NCI-H1436 (cell line): ENCODE data around the gene PURB.
A peak's percentile ranks its signal among the peaks of the same experiment; 100 is the strongest.
"Not testable (repeated sequence)": the region's sequence is repeated elsewhere in the genome, so short reads cannot be mapped to it uniquely, and the experiment has no call there.

Source experiments
- DNase-seq: peaks from one replicate; lab custom pipeline; 2025; lab: John Stamatoyannopoulos, UW

The PURB gene

DNA sequence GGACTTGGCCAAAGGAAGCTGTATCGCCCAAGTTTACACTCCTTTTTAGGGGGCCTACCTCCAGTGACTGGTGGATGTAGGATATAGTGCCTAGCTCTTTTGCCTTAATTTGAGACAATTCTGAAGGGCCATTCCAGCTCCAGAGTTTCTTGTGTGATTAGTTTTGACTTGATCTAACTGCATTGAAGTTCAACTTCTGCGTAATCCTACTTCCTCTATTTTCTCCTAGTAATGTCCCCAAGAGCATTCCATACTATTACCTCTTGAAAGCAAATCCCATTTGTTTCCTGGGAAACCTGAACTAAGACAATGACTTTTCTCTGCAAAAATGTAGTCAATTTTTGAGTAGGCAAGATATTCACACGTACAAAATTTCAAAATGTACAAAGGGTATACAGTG, 32.7 kb downstream of the PURB start:
- no peak for DNase-seq

DNA sequence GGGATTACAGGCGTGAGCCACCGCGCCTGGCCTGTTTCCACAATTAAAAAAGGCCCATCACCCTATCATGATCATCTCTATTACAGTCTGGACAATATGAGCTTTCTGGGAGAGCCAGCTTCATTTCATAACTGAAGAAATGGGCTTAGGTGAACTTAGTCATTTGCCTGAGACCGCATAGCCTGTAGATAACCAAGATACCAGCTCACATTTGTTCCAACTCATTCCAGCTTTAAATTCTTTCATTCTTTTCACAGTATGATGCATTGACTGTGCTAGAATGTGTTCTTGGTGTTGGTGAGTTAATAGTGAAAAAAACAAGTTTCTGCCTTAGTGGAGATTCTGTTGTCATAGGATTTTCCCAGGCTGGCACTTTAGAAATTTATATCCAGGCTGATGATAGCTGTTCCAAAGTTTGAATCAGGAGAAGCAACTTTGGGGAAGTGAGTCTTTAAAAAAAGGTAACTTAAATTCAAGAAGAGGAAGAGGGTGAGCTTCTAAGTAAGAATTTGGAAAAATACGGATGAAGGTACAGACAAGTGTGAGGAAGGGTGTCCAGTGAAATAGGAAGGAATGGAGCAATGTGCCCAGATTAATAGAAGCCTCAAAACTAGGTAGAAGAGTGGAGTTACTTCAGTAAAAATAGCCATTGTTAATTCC, 35.3 kb downstream of the PURB start:
- DNase-seq = no peak

DNA sequence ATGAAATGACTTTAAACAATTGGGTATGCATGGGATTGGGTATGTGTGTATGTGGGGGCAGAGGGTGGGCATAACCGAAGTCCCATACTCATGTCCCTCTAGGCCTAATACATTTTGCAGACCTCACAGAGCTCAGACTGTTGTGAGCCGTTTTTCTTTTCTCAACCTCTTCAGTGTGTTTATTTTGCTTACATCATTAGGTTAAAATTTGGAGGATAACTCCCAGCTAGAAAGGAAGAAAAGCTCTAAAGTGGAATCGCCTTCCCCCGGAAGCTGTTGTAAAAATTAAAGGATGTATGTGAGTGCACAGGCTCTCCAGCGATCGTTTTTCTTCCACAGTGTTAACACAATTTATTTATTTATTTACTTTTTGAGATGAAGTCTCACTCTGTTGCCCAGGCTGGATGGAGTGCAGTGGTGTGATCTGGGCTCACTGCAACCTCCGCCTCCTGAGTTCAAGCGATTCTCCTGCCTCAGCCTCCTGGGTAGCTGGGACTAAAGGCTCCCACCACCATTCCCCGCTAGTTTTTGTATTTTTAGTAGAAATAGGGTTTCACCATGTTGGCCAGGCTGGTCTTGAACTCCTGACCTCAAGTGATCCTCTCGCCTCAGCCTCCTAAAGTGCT, 36.0 kb downstream of the PURB start:
- DNase-seq = peak; percentile 14

DNA sequence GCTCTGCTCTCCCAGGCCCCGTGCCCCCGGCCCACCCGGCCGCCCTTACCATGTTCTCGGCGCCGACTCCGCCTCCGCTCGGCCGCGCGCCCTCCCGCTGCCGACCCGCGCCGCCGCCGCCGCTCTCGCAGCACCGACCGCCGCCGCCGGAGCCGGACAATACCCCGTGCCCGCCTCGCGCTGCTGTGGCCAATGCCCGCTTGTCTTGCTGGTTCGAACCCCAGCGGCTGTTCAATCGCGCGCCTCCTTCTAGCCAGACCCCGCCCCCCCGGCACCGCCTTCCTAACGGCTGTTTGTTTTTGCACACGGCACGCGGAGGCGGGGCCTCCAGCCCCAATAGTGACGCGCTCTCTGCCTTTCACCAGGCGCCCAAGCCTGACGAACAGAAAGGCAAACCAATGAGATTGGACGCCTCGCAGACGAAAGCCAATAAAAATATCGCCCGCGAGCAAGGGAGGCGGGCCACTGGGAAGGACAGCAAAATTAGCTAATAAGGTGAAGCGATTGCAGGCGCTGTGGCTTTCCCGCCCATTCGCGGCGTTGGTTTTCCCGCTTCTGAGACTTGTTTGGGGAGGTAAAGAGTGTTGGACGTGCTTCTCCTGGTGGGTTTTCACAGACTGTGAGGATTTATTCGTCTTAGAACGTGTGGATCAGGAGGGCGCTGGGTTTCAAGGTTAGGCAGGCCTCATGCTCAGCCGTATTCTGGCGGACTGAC, 37.3 kb downstream of the PURB start, which contains the start of gene H2AZ2:
Gene H2AZ2, minus strand, starts transcription at position 168 of the 715 bp plus-strand sequence. Its CDS starts 116 bp downstream, at position 52.
- peak; percentile 99 for DNase-seq

DNA sequence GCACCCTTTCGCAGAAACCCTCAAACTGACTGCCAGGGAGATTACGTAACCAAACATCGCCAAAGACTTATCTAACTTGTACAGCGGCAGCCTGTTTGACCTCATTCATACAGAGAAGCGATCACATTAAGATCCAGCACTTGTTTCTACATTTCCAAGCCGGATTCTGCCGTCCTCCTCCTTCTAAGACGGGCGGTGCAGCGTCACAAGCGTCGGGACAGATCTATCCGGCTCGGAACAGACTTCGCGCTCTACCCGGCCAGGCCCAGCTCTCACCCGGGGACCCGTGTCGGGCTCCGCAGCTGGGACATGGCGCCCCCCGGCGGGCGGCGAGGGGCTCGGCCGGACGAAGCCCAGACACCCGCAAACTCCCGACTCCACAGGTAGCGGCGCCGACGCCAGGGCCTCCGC, 37.8 kb downstream of the PURB start:
- peak; percentile 84 for DNase-seq

DNA sequence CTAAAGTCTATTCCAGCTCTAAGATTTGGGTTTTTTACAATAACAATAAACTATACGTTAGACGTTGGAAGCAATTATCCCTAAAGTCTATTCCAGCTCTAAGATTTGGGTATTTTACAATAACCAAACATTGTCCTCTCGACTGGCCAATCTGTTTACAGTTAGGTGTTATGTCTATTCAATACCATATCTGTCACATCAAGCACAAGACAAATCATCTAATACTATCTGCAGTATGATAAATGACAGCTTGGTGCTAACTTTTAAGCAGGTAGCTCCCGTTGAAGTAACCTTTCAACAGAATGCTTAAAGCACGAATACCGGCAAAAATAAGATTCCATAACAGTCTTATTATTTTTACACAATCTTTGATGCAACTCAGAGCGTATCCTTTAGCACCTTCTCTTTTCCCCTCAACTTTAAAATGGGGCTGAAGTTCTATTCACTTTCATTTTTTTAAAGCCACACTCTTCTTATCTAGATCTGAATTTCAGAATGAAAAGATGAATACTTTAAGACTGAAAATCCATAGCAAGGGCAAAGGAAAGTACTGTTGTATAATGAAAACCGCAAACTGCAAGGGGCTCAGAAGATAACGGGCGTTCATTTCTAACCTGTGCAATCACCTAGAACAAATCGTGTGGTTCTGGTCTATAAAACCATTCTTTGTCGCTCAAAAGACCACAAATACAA, 38.4 kb downstream of the PURB start:
- no peak for DNase-seq

DNA sequence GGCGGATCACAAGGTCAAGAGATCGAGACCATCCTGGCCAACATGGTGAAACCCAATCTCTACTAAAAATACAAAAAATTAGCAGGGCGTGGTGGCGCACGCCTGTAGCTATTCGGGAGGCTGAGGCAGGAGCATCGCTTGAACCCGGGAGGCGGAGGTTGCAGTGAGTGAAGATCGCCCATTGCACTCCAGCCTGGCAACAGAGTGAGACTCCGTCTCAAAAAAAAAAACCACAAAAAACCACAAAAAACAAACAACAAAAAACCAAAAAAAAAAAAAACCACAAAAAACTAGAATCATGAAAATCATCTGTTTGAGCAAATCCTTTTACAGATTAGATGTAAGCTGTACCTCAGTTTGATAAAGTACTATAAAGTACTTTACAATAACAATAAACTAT, 38.9 kb downstream of the PURB start:
- not testable (repeated sequence) for DNase-seq

DNA sequence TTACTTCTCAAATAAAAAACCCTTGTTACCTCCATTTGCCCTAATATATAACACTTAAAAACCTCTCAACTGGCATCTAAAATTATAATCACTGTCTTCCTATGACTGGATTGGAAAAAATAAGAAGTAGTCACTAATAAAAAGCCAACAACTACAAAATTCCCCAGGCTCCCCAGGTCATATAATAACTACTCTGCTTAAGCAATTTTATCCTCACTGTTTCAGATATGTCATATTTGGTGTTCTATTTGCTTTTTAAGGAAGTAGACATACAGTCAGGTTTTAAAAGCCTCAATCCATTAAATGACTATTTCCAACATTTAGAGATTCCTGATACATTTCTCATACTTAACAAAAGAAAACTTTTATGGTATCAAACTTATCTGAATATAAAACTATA, 39.9 kb downstream of the PURB start:
- DNase-seq = no peak

DNA sequence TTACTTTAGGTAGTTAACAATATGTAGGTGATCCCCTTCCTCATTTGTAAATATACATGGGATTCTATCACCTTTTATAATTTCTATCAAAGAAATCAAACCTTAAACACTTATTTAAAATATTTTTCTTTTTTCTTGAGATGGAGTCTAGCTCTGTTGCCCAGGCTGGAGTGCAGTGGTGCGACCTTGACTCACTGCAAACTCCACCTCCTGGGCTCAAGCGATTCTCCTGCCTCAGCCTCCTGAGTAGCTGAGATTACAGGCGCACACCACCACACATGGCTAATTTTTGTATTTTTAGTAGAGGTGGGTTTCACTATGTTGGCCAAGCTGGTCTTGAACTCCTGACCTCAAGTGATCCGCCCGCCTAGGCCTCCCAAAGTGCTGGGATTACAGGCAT, 41.9 kb downstream of the PURB start:
- DNase-seq = not testable (repeated sequence)

DNA sequence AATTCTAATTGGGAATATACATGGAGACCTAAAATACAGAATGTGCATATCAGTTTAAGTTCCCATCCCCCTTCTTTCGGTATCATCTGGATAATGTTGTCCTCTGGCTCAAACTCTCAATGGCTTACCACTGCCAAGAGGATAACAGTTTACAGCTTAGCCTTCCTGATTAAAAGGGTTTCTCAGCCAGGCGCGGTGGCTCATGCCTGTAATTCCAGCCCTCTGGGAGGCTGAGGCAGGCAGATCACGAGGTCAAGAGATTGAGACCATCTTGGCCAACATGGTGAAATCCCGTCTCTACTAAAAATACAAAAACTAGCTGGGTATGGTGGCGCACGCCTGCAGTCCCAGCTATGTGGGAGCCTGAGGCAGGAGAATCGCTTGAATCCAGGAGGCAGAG, 42.7 kb downstream of the PURB start:
- DNase-seq = not testable (repeated sequence)

DNA sequence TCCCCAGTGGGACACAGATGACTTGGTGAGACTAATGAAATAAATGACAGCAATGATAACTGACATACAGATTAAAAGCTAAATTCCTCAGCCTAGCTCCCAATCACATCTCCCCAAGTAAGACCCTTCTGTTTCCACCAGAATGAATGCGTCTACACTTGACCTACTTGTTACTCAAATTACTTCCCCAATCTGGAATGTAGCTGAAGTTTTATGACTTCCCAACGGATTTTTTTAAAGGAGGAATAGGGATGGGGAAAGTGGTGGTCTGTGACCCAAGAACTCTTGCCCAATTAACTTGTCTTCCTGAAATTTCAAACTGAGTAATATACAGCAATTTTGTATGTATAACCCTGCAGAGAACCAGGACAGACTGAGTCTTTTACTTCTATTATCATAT, 46.6 kb downstream of the PURB start:
- DNase-seq = no peak

DNA sequence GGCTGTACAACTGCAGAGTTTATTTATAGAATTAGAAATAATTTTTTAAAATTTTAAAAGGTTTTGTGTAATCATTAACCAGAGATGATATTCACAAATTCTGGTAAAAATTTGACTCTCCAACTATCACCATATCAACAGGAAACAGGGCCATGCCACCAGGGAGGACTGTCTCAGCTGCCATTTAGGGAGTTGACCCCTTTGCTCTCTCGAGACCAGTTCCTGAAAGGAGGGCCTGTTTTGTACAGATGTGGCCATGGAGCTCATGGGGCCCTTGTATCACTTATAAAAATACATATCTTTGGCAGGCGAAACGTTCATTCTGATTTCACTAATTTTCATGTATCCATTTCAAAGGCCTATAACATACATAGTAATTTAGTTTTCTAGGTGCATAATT, 57.8 kb downstream of the PURB start:
- no peak for DNase-seq
